A673 (cell line): Measurements from ENCODE around the gene HS3ST5. TPM values are rescaled to one million over a fixed set of nuclear protein-coding genes. Genes with fewer than 3 reads are reported as not detected.

Experiments used
- BruUV-seq: library from RNA; stranded (reverse); fragments of 400-500 nt; replicated peaks from 2 replicates; lab custom pipeline; 2021; lab: Mats Ljungman, UMichigan
- CTCF ChIA-PET: fragments of 300-600 bp; sonication (Branson Sonifier 250); formaldehyde crosslinking; loops from one replicate; lab custom pipeline; 2022; ENCODE audit warnings: antibody characterized with exemption; lab: Charles Lee
- POLR2A ChIA-PET: fragments of 300-600 bp; sonication (Branson Sonifier 250); formaldehyde crosslinking; loops from one replicate; lab custom pipeline; 2022; ENCODE audit warnings: antibody characterized with exemption; ENCODE audit not compliant: low non-redundant PET; lab: Charles Lee
- DNase-seq: peaks from one replicate; pipeline ENCODE4 v3.0.0-alpha.2; 2015; ENCODE audit warnings: low spot score
- H3K27ac ChIP-seq: fragments of 200-600 bp; sonication (generic); 2 replicates; pipeline ENCODE4 v1.5.1; 2016; ENCODE audit warnings: mixed run types, low read depth, mild to moderate bottlenecking, mixed read lengths, antibody characterized with exemption, low read length; ENCODE audit not compliant: poor library complexity, severe bottlenecking
- H3K27me3 ChIP-seq: fragments of 200-600 bp; sonication (generic); replicated peaks from 2 replicates; pipeline ENCODE4 v1.6.1; 2017; ENCODE audit warnings: mixed run types, low read depth, mild to moderate bottlenecking, mixed read lengths, antibody characterized with exemption, low read length; ENCODE audit not compliant: insufficient read depth, poor library complexity
- H3K36me3 ChIP-seq: fragments of 200-600 bp; sonication (generic); 2 replicates; pipeline ENCODE4 v1.6.1; 2016; ENCODE audit warnings: mixed run types, mild to moderate bottlenecking, mixed read lengths, antibody characterized with exemption, low read length; ENCODE audit not compliant: insufficient read depth, poor library complexity, severe bottlenecking
- H3K4me1 ChIP-seq: fragments of 200-600 bp; sonication (generic); 2 replicates; pipeline ENCODE4 v1.6.1; 2017; ENCODE audit warnings: mixed run types, mild to moderate bottlenecking, mixed read lengths, antibody characterized with exemption, low read length; ENCODE audit not compliant: insufficient read depth, poor library complexity, severe bottlenecking
- H3K4me3 ChIP-seq: fragments of 200-600 bp; sonication (generic); 2 replicates; pipeline ENCODE4 v1.5.1; 2016; ENCODE audit warnings: low read depth, mixed run types, mild to moderate bottlenecking, mixed read lengths, low read length; ENCODE audit not compliant: poor library complexity, severe bottlenecking
- H3K9me3 ChIP-seq: fragments of 200-600 bp; sonication (generic); 2 replicates; pipeline ENCODE4 v1.6.1; 2016; ENCODE audit warnings: mixed run types, low read depth, mild to moderate bottlenecking, mixed read lengths, antibody characterized with exemption, low read length; ENCODE audit not compliant: poor library complexity, severe bottlenecking
- CTCF ChIP-seq: fragments of 300-800, 200-600 bp; sonication (generic); conservative IDR thresholded peaks from 2 replicates; pipeline ENCODE4 v1.5.1; 2017; ENCODE audit warnings: low read depth, mild to moderate bottlenecking, antibody characterized with exemption, low read length, moderate library complexity, mixed read lengths
- EZH2 ChIP-seq: fragments of 200-600 bp; sonication (generic); IDR thresholded peaks from 2 replicates; pipeline ENCODE4 v1.6.1; 2017; ENCODE audit warnings: borderline replicate concordance, low read depth, mild to moderate bottlenecking, mixed read lengths, antibody characterized with exemption, low read length; ENCODE audit not compliant: poor library complexity, severe bottlenecking
- intact Hi-C: fragments of 100-400 bp; cut with micrococcal nuclease; formaldehyde crosslinking; loops from one replicate; pipeline ENCODE4 v1.10.0; 2022; ENCODE audit not compliant: unreplicated experiment
- total RNA-seq: library from RNA; stranded (reverse); gene quantifications from 2 replicates; pipeline ENCODE4 v1.2.3, GENCODE V29; 2021

Gene HS3ST5
- total RNA-seq, 1 experiment from 2014 or later = not detected

GRCh38 chr6:114085211-114085610, 257.6 kb downstream of the HS3ST5 start:
- H3K27me3 ChIP-seq = peaks cover 11% of the 10 kb centered on the region
- ChIA-PET POLR2A (no interaction called here), CTCF (no interaction called here)
- H3K27ac ChIP-seq = no peak overlapping the region
- no TSS peak for BruUV-seq
- H3K9me3 ChIP-seq = no peaks in the 10 kb centered on the region
- no peaks in the 10 kb centered on the region for H3K36me3 ChIP-seq
- DNase-seq = no peak
- H3K4me1 ChIP-seq = no peaks in the 10 kb centered on the region
- H3K4me3 ChIP-seq = no peak overlapping the region
- intact Hi-C loops = no loop called here
- TF ChIP-seq EZH2 (no peak), CTCF (no peak)

GRCh38 chr6:114084327-114084890, 258.4 kb downstream of the HS3ST5 start:
- peaks cover 11% of the 10 kb centered on the region for H3K27me3 ChIP-seq
- TF ChIP-seq EZH2 (no peak), CTCF (no peak)
- intact Hi-C loops = no loop called here
- no peak for DNase-seq
- no peaks in the 10 kb centered on the region for H3K9me3 ChIP-seq
- H3K36me3 ChIP-seq = no peaks in the 10 kb centered on the region
- no peak overlapping the region for H3K27ac ChIP-seq
- no TSS peak for BruUV-seq
- ChIA-PET POLR2A (no interaction called here), CTCF (no interaction called here)
- H3K4me3 ChIP-seq = no peak overlapping the region
- no peaks in the 10 kb centered on the region for H3K4me1 ChIP-seq

GRCh38 chr6:114083251-114083650, 259.6 kb downstream of the HS3ST5 start:
- Histone ChIP-seq H3K4me1 (no peaks in the 10 kb centered on the region), H3K27me3 (peaks cover 11% of the 10 kb centered on the region), H3K9me3 (no peaks in the 10 kb centered on the region), H3K36me3 (no peaks in the 10 kb centered on the region), H3K27ac (no peak overlapping the region), H3K4me3 (no peak overlapping the region)
- ChIA-PET CTCF (no interaction called here), POLR2A (no interaction called here)
- BruUV-seq = no TSS peak
- no peak for TF ChIP-seq EZH2
- TF ChIP-seq CTCF = no peak
- intact Hi-C loops = no loop called here
- no peak for DNase-seq
